ENCODE data around the gene LGI1. TPM values are rescaled to one million over a fixed set of nuclear protein-coding genes. Genes with fewer than 3 reads are reported as not detected.

LGI1 gene
- total RNA-seq, 1 experiment from 2014 or later, result not detected

GRCh38 chr10:93790439-93790838 is 32.7 kb downstream of the LGI1 start:
- in situ Hi-C loops (cut with HindIII; ENCODE audit: low pct_unique_long_range_greater_than_20kb, low sequenced_read_pairs) (no loop called here), intact Hi-C loops (cut with micrococcal nuclease; ENCODE audit: unreplicated experiment) (no loop called here)
- Histone ChIP-seq H3K27me3 (ENCODE audit: control insufficient read depth, insufficient read depth, low read length) (peaks cover 13% of the 10 kb centered on the region), H3K4me3 (ENCODE audit: low read depth in 2 of 2, low read length in 2 of 2) (no peak overlapping the region), H3K4me1 (ENCODE audit: control insufficient read depth, insufficient read depth, low read length) (no peaks in the 10 kb centered on the region), H3K36me3 (ENCODE audit: control insufficient read depth, insufficient read depth, low read length) (no peaks in the 10 kb centered on the region), H3K27ac (ENCODE audit: low read length) (no peak overlapping the region), H3K9me3 (ENCODE audit: control insufficient read depth, insufficient read depth, low read depth, low read length) (no peaks in the 10 kb centered on the region)
- TF ChIP-seq TCF7L2 (IDR thresholded peaks at IDR 0.05; ENCODE audit: low read depth, low read length) (no peak), SIN3A (IDR thresholded peaks at IDR 0.05; ENCODE audit: borderline replicate concordance, insufficient read depth, low read depth, low read length) (no peak), POLR2AphosphoS5 (IDR thresholded peaks at IDR 0.05; ENCODE audit: low read depth, low read length) (no peak), CTCF (IDR thresholded peaks at IDR 0.05) (no peak), REST (IDR thresholded peaks at IDR 0.05; ENCODE audit: insufficient read depth in 1 of 2, low read depth in 2 of 2, low read length in 1 of 2) (no peak)
- ATAC-seq (no peak), DNase-seq (ENCODE audit: low read depth, low spot score) (no peak)
- BruUV-seq (replicated peaks), result no TSS peak
- CTCF ChIA-PET, result no interaction called here
- POLR2A ChIA-PET, result interaction anchor here (0.8 kb wide), 1 partner anchor 16 kb away, joined by 3 read pairs; no protein-coding TSS in a partner anchor

- no peak for TF ChIP-seq SIN3A (IDR thresholded peaks at IDR 0.05; ENCODE audit: borderline replicate concordance, insufficient read depth, low read depth, low read length)
- CTCF ChIA-PET, result no interaction called here
- intact Hi-C loops (cut with micrococcal nuclease; ENCODE audit: unreplicated experiment), result no loop called here
These were observed 38.4 kb downstream of the LGI1 start for GRCh38 chr10:93796167-93796566.

GRCh38 chr10:93797825-93798224 is 40.1 kb downstream of the LGI1 start:
- Histone ChIP-seq H3K4me1 (ENCODE audit: control insufficient read depth, insufficient read depth, low read length) (no peaks in the 10 kb centered on the region), H3K9me3 (ENCODE audit: control insufficient read depth, insufficient read depth, low read depth, low read length) (no peaks in the 10 kb centered on the region), H3K36me3 (ENCODE audit: control insufficient read depth, insufficient read depth, low read length) (no peaks in the 10 kb centered on the region), H3K4me3 (ENCODE audit: low read depth in 2 of 2, low read length in 2 of 2) (no peak overlapping the region), H3K27me3 (ENCODE audit: control insufficient read depth, insufficient read depth, low read length) (peaks cover 18% of the 10 kb centered on the region; the same call in 1 of the 2 replicates), H3K27ac (ENCODE audit: low read length) (no peak overlapping the region)
- POLR2A ChIA-PET, result no interaction called here
- DNase-seq (ENCODE audit: low read depth, low spot score) (no peak), ATAC-seq (no peak)
- TF ChIP-seq CTCF (IDR thresholded peaks at IDR 0.05) (no peak), TCF7L2 (IDR thresholded peaks at IDR 0.05; ENCODE audit: low read depth, low read length) (no peak), SIN3A (IDR thresholded peaks at IDR 0.05; ENCODE audit: borderline replicate concordance, insufficient read depth, low read depth, low read length) (no peak), REST (IDR thresholded peaks at IDR 0.05; ENCODE audit: insufficient read depth in 1 of 2, low read depth in 2 of 2, low read length in 1 of 2) (no peak), POLR2AphosphoS5 (IDR thresholded peaks at IDR 0.05; ENCODE audit: low read depth, low read length) (no peak)
- intact Hi-C loops (cut with micrococcal nuclease; ENCODE audit: unreplicated experiment) (no loop called here), in situ Hi-C loops (cut with HindIII; ENCODE audit: low pct_unique_long_range_greater_than_20kb, low sequenced_read_pairs) (no loop called here)
- CTCF ChIA-PET, result no interaction called here
- BruUV-seq (replicated peaks), result no TSS peak

More at GRCh38 chr10:93796167-93796566, 38.4 kb downstream of the LGI1 start:
- in situ Hi-C loops (cut with HindIII; ENCODE audit: low pct_unique_long_range_greater_than_20kb, low sequenced_read_pairs), result no loop called here
- no peak for DNase-seq (ENCODE audit: low read depth, low spot score)
- Histone ChIP-seq H3K9me3 (ENCODE audit: control insufficient read depth, insufficient read depth, low read depth, low read length) (no peaks in the 10 kb centered on the region), H3K27ac (ENCODE audit: low read length) (no peak overlapping the region), H3K36me3 (ENCODE audit: control insufficient read depth, insufficient read depth, low read length) (no peaks in the 10 kb centered on the region), H3K4me1 (ENCODE audit: control insufficient read depth, insufficient read depth, low read length) (no peaks in the 10 kb centered on the region), H3K4me3 (ENCODE audit: low read depth in 2 of 2, low read length in 2 of 2) (no peak overlapping the region), H3K27me3 (ENCODE audit: control insufficient read depth, insufficient read depth, low read length) (peaks cover 14% of the 10 kb centered on the region)
- no peak for ATAC-seq
- no TSS peak for BruUV-seq (replicated peaks)
- POLR2A ChIA-PET, result interaction anchor here (0.8 kb wide), 1 partner anchor 9 kb away, joined by 4 read pairs; no protein-coding TSS in a partner anchor

Measured in Panc1 (cell line).